ENCODE data around the gene KRTAP10-12. TPM values are rescaled to one million over a fixed set of nuclear protein-coding genes. Genes with fewer than 3 reads are reported as not detected.
"Not testable (repeated sequence)": the region's sequence is repeated elsewhere in the genome, so short reads cannot be mapped to it uniquely, and the experiment has no call there.

The KRTAP10-12 gene
- polyA plus RNA-seq, 1 experiment, result not detected

DNA sequence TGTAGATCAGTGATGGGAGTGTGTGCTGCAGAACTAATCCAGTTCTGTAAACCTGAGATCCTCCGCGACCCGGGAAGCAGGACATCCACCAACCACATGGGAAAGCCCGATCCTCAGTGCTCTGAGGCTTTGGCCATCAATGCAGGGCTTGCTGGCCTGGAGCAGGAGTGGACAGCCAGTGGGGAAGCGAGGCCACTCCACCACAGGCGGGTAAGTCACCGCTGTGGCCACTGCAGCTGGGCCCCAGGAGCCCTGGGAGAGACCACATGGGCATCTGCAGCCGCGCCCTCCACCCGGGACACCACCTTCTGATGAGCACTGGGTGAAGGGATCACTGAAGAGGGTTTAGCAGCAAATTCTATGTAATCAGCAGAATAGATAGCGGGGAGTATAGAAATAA, 15.8 kb upstream of the KRTAP10-12 start:
- Histone ChIP-seq H3K4me3 (ENCODE audit: low read depth, low read length) (no peak overlapping the region), H3K36me3 (ENCODE audit: control insufficient read depth, insufficient read depth, low read length) (no peaks in the 10 kb centered on the region), H3K27me3 (ENCODE audit: control insufficient read depth, insufficient read depth, low read length) (peaks cover 2% of the 10 kb centered on the region; the same call in 1 of the 2 replicates)
- POLR2A ChIA-PET, result no interaction called here
- DNase-seq (ENCODE audit: low read depth), result no peak
- TF ChIP-seq, protein P1, sequence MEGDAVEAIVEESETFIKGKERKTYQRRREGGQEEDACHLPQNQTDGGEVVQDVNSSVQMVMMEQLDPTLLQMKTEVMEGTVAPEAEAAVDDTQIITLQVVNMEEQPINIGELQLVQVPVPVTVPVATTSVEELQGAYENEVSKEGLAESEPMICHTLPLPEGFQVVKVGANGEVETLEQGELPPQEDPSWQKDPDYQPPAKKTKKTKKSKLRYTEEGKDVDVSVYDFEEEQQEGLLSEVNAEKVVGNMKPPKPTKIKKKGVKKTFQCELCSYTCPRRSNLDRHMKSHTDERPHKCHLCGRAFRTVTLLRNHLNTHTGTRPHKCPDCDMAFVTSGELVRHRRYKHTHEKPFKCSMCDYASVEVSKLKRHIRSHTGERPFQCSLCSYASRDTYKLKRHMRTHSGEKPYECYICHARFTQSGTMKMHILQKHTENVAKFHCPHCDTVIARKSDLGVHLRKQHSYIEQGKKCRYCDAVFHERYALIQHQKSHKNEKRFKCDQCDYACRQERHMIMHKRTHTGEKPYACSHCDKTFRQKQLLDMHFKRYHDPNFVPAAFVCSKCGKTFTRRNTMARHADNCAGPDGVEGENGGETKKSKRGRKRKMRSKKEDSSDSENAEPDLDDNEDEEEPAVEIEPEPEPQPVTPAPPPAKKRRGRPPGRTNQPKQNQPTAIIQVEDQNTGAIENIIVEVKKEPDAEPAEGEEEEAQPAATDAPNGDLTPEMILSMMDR (IDR thresholded peaks at IDR 0.05; ENCODE audit: insufficient read depth, low read depth, low read length), result no peak
- CTCF ChIA-PET, result no interaction called here

DNA sequence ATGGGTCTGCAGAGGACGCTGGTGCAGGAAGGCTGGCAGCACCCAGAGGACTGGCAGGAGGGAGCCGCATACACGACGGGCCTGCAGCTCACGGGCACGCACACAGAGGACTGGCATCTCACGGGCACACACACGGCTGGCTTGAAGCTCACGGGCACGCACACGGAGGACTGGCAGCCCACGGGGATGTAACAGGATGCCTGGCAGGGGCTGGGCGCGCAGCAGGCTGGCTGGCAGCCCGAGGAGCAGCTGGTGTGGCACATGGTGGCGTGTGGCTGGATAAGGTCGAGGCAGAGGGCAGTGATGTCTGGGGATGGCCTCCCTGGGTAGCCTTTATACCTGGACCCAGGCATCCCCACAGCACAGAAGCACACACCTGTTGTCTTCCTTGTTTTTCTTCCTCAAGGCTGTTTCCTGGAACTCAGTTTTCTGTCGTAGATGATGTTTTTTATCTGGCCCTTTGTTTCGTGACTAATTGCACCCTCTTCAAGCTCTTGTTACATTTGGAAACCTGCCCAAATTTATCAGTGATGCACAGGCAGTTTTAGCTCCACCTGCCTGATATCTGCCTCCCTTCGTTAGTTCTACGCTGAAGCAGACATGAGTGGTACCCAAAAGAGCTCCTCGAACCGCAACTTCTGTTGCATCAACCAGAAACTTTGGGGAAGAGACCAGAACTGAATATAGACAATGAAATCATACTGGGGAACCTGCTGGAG, 15.0 kb upstream of the KRTAP10-12 start, which contains the start of gene KRTAP12-1:
TSS of gene KRTAP12-1 (minus strand) at position 303 of the 719 bp plus-strand sequence. CDS start at position 263, 40 bp downstream.
- ChIA-PET POLR2A (no interaction called here), CTCF (no interaction called here)
- Histone ChIP-seq H3K36me3 (ENCODE audit: control insufficient read depth, insufficient read depth, low read length) (no peaks in the 10 kb centered on the region), H3K27me3 (ENCODE audit: control insufficient read depth, insufficient read depth, low read length) (peaks cover 3% of the 10 kb centered on the region), H3K4me3 (ENCODE audit: low read depth, low read length) (no peak within 1 kb of the TSS)
- no peak for DNase-seq (ENCODE audit: low read depth)
- TF ChIP-seq, protein P1 (IDR thresholded peaks at IDR 0.05; ENCODE audit: insufficient read depth, low read depth, low read length), result no peak

DNA sequence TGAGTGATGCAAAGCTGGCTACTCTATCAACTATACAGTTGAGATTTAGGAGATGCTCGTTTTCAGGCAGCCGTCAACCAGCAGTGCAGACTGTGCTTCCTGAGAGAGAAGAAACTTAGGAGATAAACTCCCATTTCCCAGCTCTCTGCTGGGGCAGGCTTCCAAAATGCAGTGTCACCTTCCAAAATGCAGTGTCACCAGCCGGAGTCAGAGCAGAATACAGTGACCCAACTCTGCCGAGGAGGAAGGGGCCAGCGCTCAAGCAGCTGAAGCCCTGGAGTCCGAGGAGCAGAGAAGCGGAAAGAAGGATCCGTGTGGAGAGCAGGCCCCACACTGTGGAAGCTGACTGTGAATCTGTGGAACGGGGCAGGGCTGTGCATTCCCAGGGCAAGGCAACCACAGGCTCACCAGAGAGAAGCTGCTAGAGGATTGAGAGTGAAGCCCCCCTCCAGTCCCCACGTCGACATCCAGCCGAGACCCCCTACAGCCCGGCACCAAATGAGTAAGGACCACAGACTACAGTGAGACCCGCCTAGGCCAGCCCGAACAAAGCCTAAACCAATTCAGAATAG, 14.3 kb upstream of the KRTAP10-12 start:
- peaks cover 7% of the 10 kb centered on the region for H3K27me3 ChIP-seq (ENCODE audit: control insufficient read depth, insufficient read depth, low read length)
- H3K4me3 ChIP-seq (ENCODE audit: low read depth, low read length), result no peak overlapping the region
- H3K36me3 ChIP-seq (ENCODE audit: control insufficient read depth, insufficient read depth, low read length), result no peaks in the 10 kb centered on the region
- DNase-seq (ENCODE audit: low read depth), result no peak
- POLR2A ChIA-PET, result no interaction called here
- CTCF ChIA-PET, result interaction anchor here (1.1 kb wide), 1 partner anchor 18 kb away, joined by 3 read pairs; no protein-coding TSS in a partner anchor
- TF ChIP-seq, protein P1 (IDR thresholded peaks at IDR 0.05; ENCODE audit: insufficient read depth, low read depth, low read length), result no peak

DNA sequence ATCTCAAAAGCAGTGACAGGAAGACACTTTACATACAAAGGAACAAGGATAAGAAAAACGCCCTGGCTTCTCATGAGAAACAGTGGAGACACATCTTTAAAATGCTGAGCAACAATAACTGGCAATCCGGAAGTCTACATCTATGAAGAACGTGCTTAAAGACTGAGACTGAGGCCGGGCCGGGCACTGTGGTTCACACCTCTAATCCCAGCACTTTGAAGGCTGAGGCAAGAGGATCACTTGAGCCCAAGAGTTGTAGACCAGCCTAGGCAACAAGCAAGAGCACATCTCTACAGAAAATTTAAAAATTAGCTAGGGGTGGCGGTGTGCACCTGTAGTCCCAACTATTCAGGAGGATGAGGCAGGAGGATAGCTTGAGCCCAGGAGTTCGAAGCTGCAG, 12.9 kb upstream of the KRTAP10-12 start:
- Histone ChIP-seq H3K27me3 (ENCODE audit: control insufficient read depth, insufficient read depth, low read length) (peaks cover 8% of the 10 kb centered on the region), H3K4me3 (ENCODE audit: low read depth, low read length) (no peak overlapping the region), H3K36me3 (ENCODE audit: control insufficient read depth, insufficient read depth, low read length) (no peaks in the 10 kb centered on the region)
- TF ChIP-seq, protein P1 (IDR thresholded peaks at IDR 0.05; ENCODE audit: insufficient read depth, low read depth, low read length), result no peak
- ChIA-PET CTCF (interaction anchor here (1.1 kb wide), 1 partner anchor 20 kb away, joined by 3 read pairs; no protein-coding TSS in a partner anchor), POLR2A (no interaction called here)
- no peak for DNase-seq (ENCODE audit: low read depth)

DNA sequence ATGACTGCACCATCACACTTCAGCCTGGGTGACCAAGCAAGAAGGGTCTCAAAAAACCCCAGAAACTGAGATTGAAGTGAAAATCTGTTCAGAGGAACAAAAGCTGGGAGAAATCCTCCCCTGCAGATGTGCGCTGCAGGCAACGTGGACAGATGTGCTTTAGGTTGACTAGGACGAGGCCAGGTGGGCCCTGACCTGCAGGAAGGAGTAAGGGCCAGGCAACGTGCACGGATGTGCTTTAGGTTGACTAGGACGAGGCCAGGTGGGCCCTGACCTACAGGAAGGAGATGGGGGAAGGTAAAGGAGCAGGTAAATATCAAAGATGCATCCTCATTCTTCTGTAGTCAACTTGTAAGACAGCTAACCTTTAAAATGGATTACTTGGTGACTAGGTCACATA, 12.5 kb upstream of the KRTAP10-12 start:
- ChIA-PET CTCF (no interaction called here), POLR2A (no interaction called here)
- no peak overlapping the region for H3K4me3 ChIP-seq (ENCODE audit: low read depth, low read length)
- TF ChIP-seq, protein P1 (IDR thresholded peaks at IDR 0.05; ENCODE audit: insufficient read depth, low read depth, low read length), result no peak
- no peaks in the 10 kb centered on the region for H3K36me3 ChIP-seq (ENCODE audit: control insufficient read depth, insufficient read depth, low read length)
- no peak for DNase-seq (ENCODE audit: low read depth)
- H3K27me3 ChIP-seq (ENCODE audit: control insufficient read depth, insufficient read depth, low read length), result peaks cover 8% of the 10 kb centered on the region

DNA sequence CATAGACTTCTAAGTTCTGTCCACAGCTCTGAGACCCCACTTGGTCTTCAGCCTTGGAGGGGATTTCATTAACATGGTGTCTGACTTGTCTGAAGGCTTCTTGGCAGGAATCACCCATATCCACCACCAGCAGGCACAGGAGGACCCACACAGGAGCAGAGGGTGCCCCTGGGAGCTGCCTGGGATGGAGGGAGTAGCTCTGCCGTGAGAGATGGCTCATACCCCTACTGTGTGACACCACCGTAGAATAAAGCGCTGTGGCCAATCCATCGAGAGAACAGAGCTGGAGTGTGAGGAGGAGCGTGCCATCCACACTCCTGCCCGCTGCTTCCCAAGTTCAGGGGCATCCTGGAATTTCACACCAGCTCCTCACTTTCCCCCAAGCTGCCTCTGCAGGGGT, 11.9 kb upstream of the KRTAP10-12 start:
- CTCF ChIA-PET, POLR2A ChIA-PET: not testable (repeated sequence)

More for the DNA sequence above, 11.9 kb upstream of the KRTAP10-12 start:
- H3K27me3 ChIP-seq (ENCODE audit: control insufficient read depth, insufficient read depth, low read length); H3K36me3 ChIP-seq (ENCODE audit: control insufficient read depth, insufficient read depth, low read length); DNase-seq (ENCODE audit: low read depth); H3K4me3 ChIP-seq (ENCODE audit: low read depth, low read length): not testable (repeated sequence)
